Endometrial microvascular endothelial cells (primary cell): Measurements from ENCODE around the gene YES1. TPM values are rescaled to one million over a fixed set of nuclear protein-coding genes. Genes with fewer than 3 reads are reported as not detected.
"Not testable (repeated sequence)": the region's sequence is repeated elsewhere in the genome, so short reads cannot be mapped to it uniquely, and the experiment has no call there.

ENCODE experiments used
- in situ Hi-C: cut with HindIII; loops from 2 replicates; pipeline ENCODE4 v1.10.0; 2017; ENCODE audit warnings: low sequenced_read_pairs, low pct_unique_long_range_greater_than_20kb; ENCODE audit errors: inconsistent ontology term
- total RNA-seq: library from RNA; depleted of rRNA; stranded (reverse); fragments of >200 nt; gene quantifications from one replicate; pipeline ENCODE4 v1.2.3, GENCODE V29; 2015; ENCODE audit errors: inconsistent ontology term

YES1 gene
- total RNA-seq, 1 donor from 2014 or later: 153 TPM

- in situ Hi-C loops: no loop called here
These were observed 102.3 kb downstream of the YES1 start for GRCh38 chr18:709771-710170.

GRCh38 chr18:708096-708495 is 103.9 kb downstream of the YES1 start:
- in situ Hi-C loops: no loop called here

- in situ Hi-C loops: no loop called here
These were observed 105.6 kb downstream of the YES1 start for GRCh38 chr18:706405-706804.

GRCh38 chr18:703213-703967 is 108.7 kb downstream of the YES1 start:
- in situ Hi-C loops: no loop called here

DNA sequence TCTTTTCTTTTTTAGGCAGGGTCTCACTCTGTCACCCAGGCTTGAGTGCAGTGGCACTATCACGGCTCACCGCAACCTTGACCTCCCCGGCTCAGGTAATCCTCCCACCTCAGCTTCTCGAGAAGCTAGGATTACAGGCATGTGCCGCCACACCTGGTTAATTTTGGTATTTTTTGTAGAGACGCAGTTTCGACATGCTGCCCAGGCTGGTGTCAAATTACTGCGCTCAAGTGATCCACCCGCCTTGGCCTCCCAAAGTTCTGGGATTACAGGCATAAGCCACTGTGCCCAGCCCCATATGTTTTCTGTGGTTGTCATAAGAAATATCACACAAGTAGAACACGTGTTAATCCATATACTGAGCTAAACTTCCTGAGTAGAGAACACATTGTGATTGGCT is 114.2 kb downstream of the YES1 start:
- in situ Hi-C loops: no loop called here

DNA sequence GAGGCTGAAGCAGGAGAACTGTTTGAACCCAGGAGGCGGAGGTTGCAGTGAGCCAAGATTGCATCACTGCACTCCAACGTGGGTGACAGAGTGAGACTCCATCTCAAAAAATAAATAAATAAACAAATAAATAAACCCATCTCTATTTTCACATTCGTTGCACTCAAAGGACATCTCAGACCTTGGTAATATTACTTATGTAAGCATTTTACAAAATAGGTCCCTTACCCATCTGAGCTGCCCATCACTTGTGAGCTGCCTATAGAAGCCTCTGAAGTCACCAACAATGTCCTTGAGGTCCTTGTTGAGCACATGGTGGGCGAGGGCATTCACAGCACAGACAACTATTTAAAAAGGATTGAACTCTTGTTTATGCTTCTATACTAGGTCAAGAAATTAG is 115.0 kb downstream of the YES1 start:
- in situ Hi-C loops: no loop called here

GRCh38 chr18:693466-694187 is 118.4 kb downstream of the YES1 start:
- in situ Hi-C loops: no loop called here

- in situ Hi-C loops: no loop called here
These were observed 119.2 kb downstream of the YES1 start for GRCh38 chr18:692824-693223.

DNA sequence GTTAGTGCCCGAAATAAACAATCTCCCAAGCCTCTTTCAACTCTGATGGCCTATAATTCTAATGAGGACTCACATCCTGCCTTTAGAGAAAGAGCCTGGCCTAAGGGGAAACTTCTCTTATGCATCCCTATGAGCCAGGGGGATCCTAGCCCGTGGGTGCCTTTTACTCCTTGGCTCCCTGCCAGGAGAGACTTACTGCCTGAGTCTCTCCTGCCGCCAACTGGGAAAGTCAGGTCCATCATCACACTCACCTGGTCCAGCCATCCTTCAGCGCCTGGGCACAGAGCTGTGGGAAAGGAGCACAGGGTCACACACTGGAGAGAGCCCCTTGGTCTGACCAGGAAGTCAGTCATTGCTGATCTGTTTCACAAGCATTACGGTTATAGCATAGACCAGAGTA is 123.7 kb downstream of the YES1 start:
- in situ Hi-C loops: no loop called here

DNA sequence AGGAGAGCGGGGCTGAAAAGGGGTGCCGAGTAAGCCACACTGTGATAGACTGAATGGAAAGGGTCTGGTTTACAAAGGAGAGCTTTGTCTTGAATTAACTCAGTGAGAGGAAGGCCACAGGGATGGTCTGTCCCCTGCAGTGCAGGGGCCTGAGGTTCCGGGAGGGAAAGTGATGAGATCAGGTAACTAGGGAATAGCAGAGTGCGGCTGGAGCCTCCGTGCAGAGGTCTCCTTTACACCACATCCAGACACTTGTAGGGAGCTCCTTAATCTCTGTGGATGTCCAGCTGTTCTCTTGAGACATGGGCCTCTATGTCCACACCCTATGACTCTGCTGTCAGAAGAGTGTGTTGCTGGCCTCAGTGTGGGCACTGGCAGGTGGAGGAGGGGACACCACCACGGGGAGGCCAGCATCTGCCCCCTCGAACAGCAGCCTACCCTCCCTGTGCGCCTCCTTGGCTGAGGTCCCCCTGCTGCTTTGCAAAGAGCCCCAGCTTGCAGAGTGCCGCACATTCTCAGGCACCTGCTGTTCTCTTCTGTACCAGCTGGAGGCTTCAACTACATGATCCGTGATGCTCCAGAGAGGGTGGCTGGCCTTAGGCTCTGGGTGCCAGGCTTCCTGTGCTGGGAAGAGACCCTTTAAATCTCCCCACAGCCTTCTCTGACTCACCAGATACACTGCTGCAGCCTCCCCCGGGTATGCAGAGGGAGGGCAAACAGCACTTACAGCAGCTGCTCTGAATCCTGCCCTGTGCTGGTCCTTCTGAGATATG is 125.5 kb downstream of the YES1 start:
- in situ Hi-C loops: no loop called here

GRCh38 chr18:685438-685837 is 126.6 kb downstream of the YES1 start:
- in situ Hi-C loops: no loop called here

- in situ Hi-C loops: no loop called here
These were observed 128.5 kb downstream of the YES1 start for GRCh38 chr18:683531-683930.

GRCh38 chr18:682833-683232 is 129.2 kb downstream of the YES1 start:
- in situ Hi-C loops: no loop called here

DNA sequence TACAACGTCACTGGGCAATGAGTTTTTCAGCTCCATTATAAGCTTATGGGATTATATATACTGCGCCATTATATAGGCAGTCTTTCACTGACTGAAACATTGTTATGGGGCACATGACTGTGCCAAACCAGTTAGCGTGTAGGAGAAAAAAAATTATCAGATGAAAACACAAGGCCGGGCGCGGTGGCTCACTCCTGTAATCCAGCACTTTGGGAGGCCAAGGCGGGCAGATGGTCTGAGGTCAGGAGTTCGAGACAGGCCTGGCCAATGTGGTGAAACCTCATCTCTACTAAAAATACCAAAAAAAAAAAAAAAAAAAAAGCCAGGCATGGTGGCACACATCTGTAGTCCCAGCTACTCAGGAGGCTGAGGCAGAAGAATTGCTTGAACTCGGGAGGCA is 129.6 kb downstream of the YES1 start:
- in situ Hi-C loops: not testable (repeated sequence)

DNA sequence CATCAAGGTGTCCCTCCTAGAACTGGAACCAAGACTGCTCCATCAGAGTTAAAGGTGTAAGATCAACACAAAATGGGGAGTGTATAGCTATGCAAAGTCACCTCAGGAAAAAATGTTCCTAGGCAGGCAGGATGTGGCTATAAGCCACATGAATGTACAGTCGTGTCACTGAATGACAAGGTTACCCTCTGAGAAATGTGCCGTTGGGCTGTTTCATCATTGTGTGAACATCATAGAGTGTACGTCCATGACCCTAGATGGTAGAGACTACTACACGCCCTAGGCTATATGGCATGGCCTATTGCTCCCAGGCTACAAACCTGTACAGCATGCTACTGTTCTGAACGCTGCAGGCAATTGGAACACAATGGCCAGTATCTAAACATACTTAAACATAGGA is 130.1 kb downstream of the YES1 start:
- in situ Hi-C loops: no loop called here

GRCh38 chr18:680392-680791 is 131.7 kb downstream of the YES1 start:
- in situ Hi-C loops: no loop called here

DNA sequence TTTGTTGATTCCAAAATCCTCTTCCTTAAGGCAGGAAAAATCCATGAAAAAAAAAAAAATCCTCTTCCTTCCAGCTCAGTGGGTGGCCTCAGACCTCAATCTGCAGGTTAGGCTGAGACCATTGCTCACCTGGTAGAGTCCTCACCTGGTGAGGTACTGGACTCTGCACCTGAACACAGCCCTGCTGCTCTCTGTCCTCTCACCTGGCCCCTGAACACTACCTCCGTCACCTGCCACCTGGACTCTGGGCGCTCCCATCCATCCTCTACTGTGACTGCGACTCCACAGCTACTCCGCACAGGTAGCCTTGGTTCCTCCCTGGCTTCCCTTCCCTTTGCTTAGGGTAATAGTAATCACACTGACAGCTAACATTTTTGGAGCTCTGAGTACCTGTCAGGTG is 132.5 kb downstream of the YES1 start:
- in situ Hi-C loops: no loop called here

- in situ Hi-C loops: no loop called here
These were observed 133.4 kb downstream of the YES1 start for GRCh38 chr18:678482-679182.

- in situ Hi-C loops: no loop called here
These were observed 134.1 kb downstream of the YES1 start for GRCh38 chr18:677951-678381.
